ENCODE results near the gene MBNL2.
"Not testable (repeated sequence)": the region's sequence is repeated elsewhere in the genome, so short reads cannot be mapped to it uniquely, and the experiment has no call there.

The MBNL2 gene

GRCh38 chr13:97342936-97343335 lies 120.8 kb downstream of the MBNL2 start:
- no peak for DNase-seq (ENCODE audit: low read depth in 1 of 2, low spot score in 1 of 2)

GRCh38 chr13:97344265-97345175 lies 122.4 kb downstream of the MBNL2 start:
- peak in 1 of 2 donors; percentile 31 for DNase-seq (ENCODE audit: low read depth in 1 of 2, low spot score in 1 of 2)

- DNase-seq (ENCODE audit: low read depth in 1 of 2, low spot score in 1 of 2): no peak
Measured at GRCh38 chr13:97346097-97346496, 124.0 kb downstream of the MBNL2 start.

GRCh38 chr13:97346561-97347254 lies 124.6 kb downstream of the MBNL2 start:
- DNase-seq (ENCODE audit: low read depth in 1 of 2, low spot score in 1 of 2): no peak

GRCh38 chr13:97347255-97347932 lies 125.3 kb downstream of the MBNL2 start:
- no peak for DNase-seq (ENCODE audit: low read depth in 1 of 2, low spot score in 1 of 2)

GRCh38 chr13:97348569-97349100 lies 126.5 kb downstream of the MBNL2 start:
- no peak for DNase-seq (ENCODE audit: low read depth in 1 of 2, low spot score in 1 of 2)

- not testable (repeated sequence) for DNase-seq (ENCODE audit: low read depth in 1 of 2, low spot score in 1 of 2)
Measured at GRCh38 chr13:97352012-97352411, 129.9 kb downstream of the MBNL2 start.

- DNase-seq (ENCODE audit: low read depth in 1 of 2, low spot score in 1 of 2): no peak
Measured at GRCh38 chr13:97352815-97353214, 130.7 kb downstream of the MBNL2 start.

GRCh38 chr13:97353927-97354675 lies 132.0 kb downstream of the MBNL2 start:
- no peak for DNase-seq (ENCODE audit: low read depth in 1 of 2, low spot score in 1 of 2)

- DNase-seq (ENCODE audit: low read depth in 1 of 2, low spot score in 1 of 2): no peak
Measured at GRCh38 chr13:97354808-97355207, 132.7 kb downstream of the MBNL2 start.

- DNase-seq (ENCODE audit: low read depth in 1 of 2, low spot score in 1 of 2): no peak
Measured at GRCh38 chr13:97356592-97356991, 134.5 kb downstream of the MBNL2 start.

GRCh38 chr13:97359181-97360057 lies 137.3 kb downstream of the MBNL2 start:
- peak in 1 of 2 donors; percentile 56 for DNase-seq (ENCODE audit: low read depth in 1 of 2, low spot score in 1 of 2)

GRCh38 chr13:97360610-97361009 lies 138.5 kb downstream of the MBNL2 start:
- no peak for DNase-seq (ENCODE audit: low read depth in 1 of 2, low spot score in 1 of 2)

- no peak for DNase-seq (ENCODE audit: low read depth in 1 of 2, low spot score in 1 of 2)
Measured at GRCh38 chr13:97364031-97364430, 141.9 kb downstream of the MBNL2 start.

GRCh38 chr13:97364827-97365226 lies 142.7 kb downstream of the MBNL2 start:
- DNase-seq (ENCODE audit: low read depth in 1 of 2, low spot score in 1 of 2): no peak

- DNase-seq (ENCODE audit: low read depth in 1 of 2, low spot score in 1 of 2): no peak
Measured at GRCh38 chr13:97366172-97366688, 144.1 kb downstream of the MBNL2 start.

GRCh38 chr13:97367016-97367822 lies 145.1 kb downstream of the MBNL2 start:
- no peak for DNase-seq (ENCODE audit: low read depth in 1 of 2, low spot score in 1 of 2)

- no peak for DNase-seq (ENCODE audit: low read depth in 1 of 2, low spot score in 1 of 2)
Measured at GRCh38 chr13:97369261-97369893, 147.2 kb downstream of the MBNL2 start.
